Astrocyte of the hippocampus (primary cell): ENCODE results near the gene ZNF71.

ENCODE experiments used
- DNase-seq: peaks from one replicate; pipeline ENCODE4 v3.0.0; 2011; ENCODE audit warnings: low read depth, low spot score

The ZNF71 gene

GRCh38 chr19:56594783-56595547 lies at the start of gene ZNF71:
TSS of gene ZNF71 (plus strand) at chr19:56595302. CDS start at chr19:56601559, 6,257 bp downstream.
- DNase-seq, result peak; percentile 96

- DNase-seq, result no peak
These were observed 47.6 kb upstream of the ZNF71 start for GRCh38 chr19:56547535-56547934.

GRCh38 chr19:56554272-56554869 lies 40.7 kb upstream of the ZNF71 start:
- DNase-seq, result no peak

- DNase-seq, result no peak
These were observed 32.3 kb upstream of the ZNF71 start for GRCh38 chr19:56562766-56563165.

GRCh38 chr19:56566904-56567273 lies 28.2 kb upstream of the ZNF71 start:
- DNase-seq, result no peak

GRCh38 chr19:56567274-56568120 lies 27.6 kb upstream of the ZNF71 start, which contains the start of gene ZNF470:
TSS of gene ZNF470 (plus strand) at chr19:56567468. CDS start at chr19:56570312, 2,844 bp downstream.
- DNase-seq, result peak; percentile 97

GRCh38 chr19:56572589-56572988 lies 22.5 kb upstream of the ZNF71 start:
- no peak for DNase-seq

- no peak for DNase-seq
These were observed 21.2 kb upstream of the ZNF71 start for GRCh38 chr19:56573914-56574313.

- no peak for DNase-seq
These were observed 17.1 kb upstream of the ZNF71 start for GRCh38 chr19:56577719-56578602.

- no peak for DNase-seq
These were observed 688 bp upstream of the ZNF71 start for GRCh38 chr19:56594446-56594782.

- no peak for DNase-seq
These were observed 422 bp downstream of the ZNF71 start for GRCh38 chr19:56595548-56595899.

- DNase-seq, result no peak
These were observed 1.6 kb downstream of the ZNF71 start for GRCh38 chr19:56596676-56597075.

- no peak for DNase-seq
These were observed 2.6 kb downstream of the ZNF71 start for GRCh38 chr19:56597696-56598095.

GRCh38 chr19:56601375-56601774 lies 6.3 kb downstream of the ZNF71 start:
- peak; percentile 31 for DNase-seq

- peak; percentile 41 for DNase-seq
These were observed 8.7 kb downstream of the ZNF71 start for GRCh38 chr19:56603829-56604228.

GRCh38 chr19:56608274-56608964 lies 13.3 kb downstream of the ZNF71 start:
- no peak for DNase-seq

- DNase-seq, result no peak
These were observed 16.2 kb downstream of the ZNF71 start for GRCh38 chr19:56611288-56611687.

- no peak for DNase-seq
These were observed 17.6 kb downstream of the ZNF71 start for GRCh38 chr19:56612737-56613136.

- no peak for DNase-seq
These were observed 18.5 kb downstream of the ZNF71 start for GRCh38 chr19:56613639-56614038.

- no peak for DNase-seq
These were observed 22.4 kb downstream of the ZNF71 start for GRCh38 chr19:56617531-56617930.

- DNase-seq, result no peak
These were observed 24.0 kb downstream of the ZNF71 start for GRCh38 chr19:56619121-56619520.
